CD4-positive, alpha-beta T cell treated with Interleukin-15 for 4 hours (primary cell): ENCODE results near the gene NEDD4L.

Experiments used
- DNase-seq: peaks from one replicate; pipeline ENCODE4 v3.0.0-alpha.2; 2020; ENCODE audit warnings: low spot score

NEDD4L gene

DNA sequence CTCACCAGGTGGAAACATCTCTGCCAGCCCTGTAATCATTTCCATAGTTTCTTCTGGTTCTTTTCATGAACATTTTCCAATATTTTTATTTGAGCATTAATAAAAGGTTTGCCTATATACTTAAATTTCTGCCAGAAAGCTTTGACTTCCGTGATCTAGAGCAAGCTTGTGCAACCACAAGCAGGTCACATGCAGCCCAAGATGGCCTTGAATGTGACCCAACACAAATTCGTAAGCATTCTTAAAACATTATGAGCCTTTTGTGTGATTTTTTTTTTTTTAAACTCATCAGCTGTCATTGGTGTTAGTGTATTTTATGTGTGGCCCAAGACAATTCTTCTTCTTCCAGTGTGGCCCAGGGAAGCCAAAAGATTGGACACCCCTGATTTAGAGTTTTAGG is 51.6 kb downstream of the NEDD4L start:
- DNase-seq, result no peak

- no peak for DNase-seq
These were observed 52.6 kb downstream of the NEDD4L start for GRCh38 chr18:58096658-58097057.

DNA sequence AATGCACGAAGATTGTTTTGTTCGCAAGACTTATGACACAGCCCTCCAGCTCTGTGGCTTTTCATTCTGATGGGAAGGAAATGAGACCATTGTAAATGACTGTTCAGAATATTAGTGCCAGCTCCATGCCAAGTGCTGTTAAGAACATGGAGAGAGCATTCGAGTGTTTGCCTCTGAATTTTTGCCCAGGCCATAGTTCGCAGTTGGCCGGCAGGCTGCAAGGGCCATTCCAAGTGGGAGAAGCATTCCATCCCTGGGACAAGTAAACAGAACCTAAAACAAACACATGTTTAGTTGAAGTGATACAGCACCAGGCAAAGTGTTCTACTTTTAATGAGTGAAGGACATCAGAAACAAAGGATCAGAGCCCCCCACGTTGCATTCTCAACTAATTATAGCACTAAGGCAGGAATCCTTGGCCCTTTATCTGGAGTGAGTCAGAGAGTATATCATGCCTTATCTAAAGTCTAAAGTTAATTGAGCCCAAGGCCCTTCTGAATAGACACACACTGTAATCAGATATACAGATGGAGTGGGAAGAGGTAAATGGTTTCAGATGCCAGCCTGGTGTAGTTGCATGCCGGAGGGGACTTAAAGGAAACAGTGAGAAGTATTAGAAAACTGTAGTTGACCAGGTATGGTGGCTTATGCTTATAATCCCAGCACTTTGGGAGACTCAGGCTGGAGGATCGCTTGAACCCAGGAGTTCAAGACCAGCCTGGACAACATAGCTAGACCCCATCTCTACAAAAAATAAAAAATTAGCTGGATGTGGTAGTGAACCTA is 53.3 kb downstream of the NEDD4L start:
- no peak for DNase-seq

- no peak for DNase-seq
These were observed 53.8 kb downstream of the NEDD4L start for GRCh38 chr18:58097907-58098166.

DNA sequence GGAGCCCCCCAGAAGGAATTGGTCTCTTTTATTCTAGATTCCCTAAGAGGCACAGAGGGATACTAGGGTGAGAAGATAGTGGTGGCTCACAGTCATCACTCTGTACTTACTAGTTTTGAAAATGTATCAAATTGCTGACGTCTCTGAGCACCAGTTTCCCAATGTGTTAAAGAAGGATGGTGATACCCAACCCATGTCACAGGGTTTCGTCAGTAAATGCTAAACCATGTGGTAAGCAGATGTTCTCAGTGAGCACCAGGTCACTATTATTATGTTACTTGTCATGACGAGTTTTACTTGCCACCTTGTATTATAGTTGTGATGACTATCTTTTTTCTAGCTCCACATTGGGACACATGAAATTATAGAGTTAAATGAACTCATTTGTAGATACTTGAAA is 54.7 kb downstream of the NEDD4L start:
- DNase-seq, result no peak

- no peak for DNase-seq
These were observed 56.1 kb downstream of the NEDD4L start for GRCh38 chr18:58100154-58100553.

GRCh38 chr18:58101291-58101794 is 57.3 kb downstream of the NEDD4L start:
- no peak for DNase-seq

GRCh38 chr18:58102018-58102417 is 58.0 kb downstream of the NEDD4L start:
- no peak for DNase-seq

DNA sequence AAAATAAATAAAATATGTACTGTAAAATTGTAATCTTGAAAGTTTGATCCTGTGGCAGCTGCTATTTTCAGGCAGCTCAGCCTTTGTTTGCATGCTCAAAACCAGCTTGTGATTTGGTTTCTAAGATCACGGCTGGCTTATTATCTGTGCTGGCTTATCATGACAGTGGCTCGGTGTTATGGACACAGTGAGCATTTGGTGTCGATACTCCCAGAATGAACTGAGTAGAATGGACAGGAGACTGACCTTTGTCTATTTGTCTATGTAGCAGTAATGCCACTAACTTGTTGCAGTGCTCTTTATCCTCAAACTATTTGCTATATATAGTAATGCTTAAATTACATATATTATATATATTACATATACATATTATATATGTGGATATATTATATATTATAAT is 58.8 kb downstream of the NEDD4L start:
- no peak for DNase-seq

- no peak for DNase-seq
These were observed 59.4 kb downstream of the NEDD4L start for GRCh38 chr18:58103339-58103985.

GRCh38 chr18:58104096-58104495 is 60.1 kb downstream of the NEDD4L start:
- no peak for DNase-seq

GRCh38 chr18:58105206-58105887 is 61.3 kb downstream of the NEDD4L start:
- DNase-seq, result no peak

DNA sequence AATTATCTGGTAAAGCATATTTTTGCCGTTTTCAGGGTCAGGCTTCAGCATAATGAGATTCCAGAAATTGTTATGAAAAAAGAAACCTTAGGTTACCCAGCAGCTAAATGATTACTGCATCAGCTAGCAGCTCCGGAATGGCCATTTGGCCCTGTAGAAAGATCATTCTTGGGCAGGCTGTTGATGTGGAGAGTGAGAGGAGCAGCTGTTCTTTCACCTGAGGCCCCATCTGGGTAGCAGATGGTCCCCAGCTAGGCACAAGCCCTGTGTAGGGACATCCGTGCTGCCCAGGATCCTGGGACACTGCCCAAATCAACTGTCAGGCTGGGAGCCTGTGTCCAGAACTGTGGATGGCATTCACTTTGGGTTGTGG is 61.8 kb downstream of the NEDD4L start:
- DNase-seq, result no peak

GRCh38 chr18:58106289-58107070 is 62.5 kb downstream of the NEDD4L start:
- no peak for DNase-seq

DNA sequence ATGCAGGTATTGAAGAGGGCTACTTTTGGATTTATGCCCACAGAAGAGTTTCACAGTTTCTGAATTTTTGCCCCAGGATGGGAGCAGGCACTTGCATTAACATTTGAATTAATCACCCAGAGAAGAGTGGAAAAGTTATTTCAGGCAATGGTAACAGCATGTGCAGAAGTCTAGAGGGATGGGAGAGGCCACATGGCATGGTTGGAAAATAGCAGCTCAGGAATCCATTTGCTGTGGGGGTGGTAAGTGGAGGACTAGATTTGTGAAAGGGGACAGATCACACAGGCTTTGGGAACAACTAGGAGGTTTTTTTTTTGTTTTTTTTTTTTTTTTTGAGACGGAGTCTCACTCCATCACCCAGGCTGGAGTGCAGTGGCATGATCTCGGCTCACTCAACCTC is 65.2 kb downstream of the NEDD4L start:
- no peak for DNase-seq

DNA sequence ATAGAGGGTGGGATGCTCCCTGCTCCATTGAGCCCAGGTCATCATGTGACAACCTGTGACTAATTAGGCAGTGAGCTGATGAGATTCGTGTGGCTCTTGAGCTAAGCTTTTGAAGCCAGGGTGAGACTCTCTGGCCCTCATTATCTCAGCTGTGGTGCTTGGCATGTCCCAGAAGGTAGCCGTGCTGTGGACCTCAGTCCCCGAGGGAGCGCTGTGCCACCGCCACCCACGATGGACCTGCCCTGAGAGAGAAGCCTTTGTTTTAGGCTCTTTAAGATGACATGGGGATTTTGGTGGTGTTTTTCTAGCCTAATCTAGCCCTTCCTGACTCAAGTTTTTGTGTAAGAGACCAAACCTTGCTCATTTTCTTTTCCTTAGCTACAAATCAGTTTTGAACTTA is 66.4 kb downstream of the NEDD4L start:
- no peak for DNase-seq

GRCh38 chr18:58112174-58112573 is 68.1 kb downstream of the NEDD4L start:
- no peak for DNase-seq

GRCh38 chr18:58113337-58113736 is 69.3 kb downstream of the NEDD4L start:
- no peak for DNase-seq

- no peak for DNase-seq
These were observed 70.7 kb downstream of the NEDD4L start for GRCh38 chr18:58114766-58115165.

DNA sequence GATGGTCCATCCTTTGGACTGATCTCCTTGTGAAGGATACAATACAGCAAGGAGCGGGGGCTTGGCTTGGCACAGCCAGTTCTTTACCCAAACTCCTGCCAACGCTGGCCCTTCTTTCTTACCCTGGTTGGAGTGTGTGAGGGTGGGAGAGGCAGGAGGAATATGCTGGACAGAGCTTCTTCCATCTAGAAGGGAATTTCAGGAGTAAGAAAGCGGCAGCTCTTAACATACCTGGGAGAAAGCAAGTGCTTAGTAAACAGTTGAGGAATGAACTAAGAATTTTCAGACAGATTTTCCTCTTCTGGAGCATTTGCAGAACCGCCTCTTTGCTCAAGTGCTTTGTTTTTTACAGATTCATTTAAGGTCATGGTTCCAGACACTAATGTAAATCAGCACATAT is 72.8 kb downstream of the NEDD4L start:
- no peak for DNase-seq

DNA sequence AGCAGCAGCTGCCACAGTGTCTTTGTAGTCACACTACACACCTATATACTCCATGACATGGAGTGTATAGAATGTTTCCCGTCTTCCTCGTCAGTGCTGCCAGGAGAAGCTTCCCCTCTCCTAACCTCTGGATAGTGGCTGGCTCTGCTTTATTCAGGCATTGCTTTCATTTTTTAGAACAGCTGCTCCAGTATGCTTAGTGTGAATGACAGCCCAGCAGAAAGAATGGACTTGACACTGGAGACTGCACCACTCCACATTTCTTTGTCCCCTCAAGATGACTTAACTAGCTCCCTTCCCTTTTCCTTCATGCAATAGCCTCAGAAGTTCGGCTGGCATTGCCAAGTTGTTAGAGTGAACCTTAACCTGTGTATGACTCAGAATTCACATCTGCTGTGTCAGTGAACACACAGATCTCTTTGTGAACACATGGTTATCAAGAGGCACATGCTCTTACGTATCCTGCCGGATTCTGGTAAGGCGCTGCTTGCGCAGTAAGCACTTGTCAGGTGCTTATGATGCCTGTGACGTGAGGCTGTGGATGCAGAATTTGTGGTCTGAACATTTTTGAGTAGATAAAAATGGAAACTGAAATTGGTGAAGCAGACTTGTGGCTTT is 73.9 kb downstream of the NEDD4L start:
- no peak for DNase-seq

DNA sequence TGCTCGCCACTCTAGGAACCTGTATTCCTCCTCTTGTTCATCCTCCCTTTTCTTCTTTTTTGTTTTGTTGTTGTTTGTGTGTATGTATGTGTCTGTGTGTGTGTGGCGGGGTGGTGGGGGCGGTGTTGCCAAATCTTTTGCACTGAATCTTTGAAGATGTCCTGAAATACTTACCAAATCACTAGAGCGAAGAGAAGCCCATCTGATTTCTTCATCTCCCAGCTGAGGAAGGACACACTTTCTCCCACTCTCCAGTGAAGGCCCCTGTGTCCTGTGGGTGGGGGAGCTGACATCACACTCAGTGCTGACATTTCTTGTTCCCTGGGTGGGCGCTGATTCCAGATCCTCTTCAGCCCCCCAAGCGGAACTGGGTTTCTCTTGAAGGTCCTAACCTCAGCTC is 74.5 kb downstream of the NEDD4L start:
- DNase-seq, result no peak
